Prostate gland (tissue), 2 donors: ENCODE results near the gene CRYBB1.

Source experiments
- CTCF ChIP-seq, 4 experiments: fragments of 200-600 bp in 2 of 4; fragments of 450-650 bp in 2 of 4; sonication (generic) in 2 of 4; IDR thresholded peaks; 1 replicate in 3 of 4; 2 replicates in 1 of 4; pipeline ENCODE4 v1.5.1; 2016 to 2019; ENCODE audit warnings: antibody characterized with exemption in 4 of 4, mild to moderate bottlenecking in 2 of 4, moderate library complexity in 2 of 4
- POLR2A ChIP-seq: fragments of 450-650 bp; IDR thresholded peaks from one replicate; pipeline ENCODE4 v1.6.1; 2016; ENCODE audit warnings: antibody characterized with exemption, mild to moderate bottlenecking
- POLR2AphosphoS5 ChIP-seq: sonication (generic); formaldehyde crosslinking; IDR thresholded peaks from one replicate; pipeline ENCODE4 v1.6.1; 2017; ENCODE audit warnings: antibody characterized with exemption

- TF ChIP-seq CTCF (IDR thresholded peaks at IDR 0.05), result no peak
- TF ChIP-seq POLR2A, result no peak
- no peak for TF ChIP-seq POLR2AphosphoS5
Observed at GRCh38 chr22:26658671-26659478, 41.0 kb upstream of the CRYBB1 start.
